ENCODE measurements around the gene TRPT1. TPM values are rescaled to one million over a fixed set of nuclear protein-coding genes. Genes with fewer than 3 reads are reported as not detected.

The TRPT1 gene
- polyA plus RNA-seq, 3 donors = 24.8 to 34.6 (median 31.6) TPM

DNA sequence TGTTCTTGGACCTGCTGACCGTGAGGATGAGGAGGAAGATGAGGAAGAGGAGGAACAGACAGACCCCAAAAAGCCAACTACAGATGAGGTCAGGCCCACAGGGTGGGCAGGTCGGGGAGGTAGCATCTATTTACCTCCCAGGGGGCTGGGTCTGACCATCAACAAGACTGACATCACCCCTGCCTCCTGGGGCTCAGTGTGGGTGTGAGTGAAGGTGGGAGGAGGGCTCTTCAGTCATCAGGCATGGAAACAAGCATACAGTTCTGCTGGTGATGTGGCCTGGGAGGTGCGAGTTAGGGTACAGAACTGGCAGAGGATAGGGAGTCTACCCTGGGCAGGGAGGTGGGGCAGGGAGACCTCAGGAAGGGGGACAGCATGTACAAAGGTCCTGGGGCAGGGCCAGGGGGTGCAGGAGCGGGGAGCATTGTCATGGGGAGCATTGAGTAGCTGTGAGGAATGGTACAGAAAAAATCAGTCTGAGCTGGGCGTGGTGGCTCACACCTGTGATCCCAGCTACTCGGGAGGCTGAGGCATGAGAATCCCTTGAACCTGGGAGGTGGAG, 34.2 kb upstream of the TRPT1 start:
- Mint-ChIP-seq H3K9me3 (peaks cover 0 to 4% (median 0%) of the 10 kb centered on the region in 7 donors), H3K4me3 (peak overlapping the region in 1 of 2 donors; percentile 54), H3K36me3 (peaks cover 63 to 89% of the 10 kb centered on the region in 2 donors), H3K4me1 (no peaks in the 10 kb centered on the region), H3K27me3 (ENCODE audit: low read depth in 3 of 3) (peaks cover 0 to 1% (median 0%) of the 10 kb centered on the region in 3 donors), H3K27ac (peak overlapping the region in 4 of 7 donors; percentile 10 to 66 (median 59))
- Histone ChIP-seq H4K20me1 (ENCODE audit: insufficient read depth, low read length) (peaks cover 7% of the 10 kb centered on the region), H3K4me2 (replicated peaks; ENCODE audit: extremely low read depth, low read length, poor library complexity, severe bottlenecking) (no peak overlapping the region), H3K4me3 (replicated peaks in 1 of 3; ENCODE audit: low read depth in 2 of 3, low read length in 3 of 3) (no peak overlapping the region), H3K9ac (ENCODE audit: insufficient read depth, low read length, poor library complexity, severe bottlenecking) (no peak overlapping the region), H3K27me3 (ENCODE audit: control insufficient read depth in 2 of 2, insufficient read depth in 2 of 2, low read length in 2 of 2) (no peaks in the 10 kb centered on the region), H3K27ac (ENCODE audit: low read depth in 1 of 2, low read length in 2 of 2) (no peak overlapping the region), H3K4me1 (ENCODE audit: control insufficient read depth in 1 of 2, insufficient read depth in 2 of 2, low read length in 2 of 2) (no peaks in the 10 kb centered on the region), H3K79me2 (ENCODE audit: insufficient read depth, low read length) (no peaks in the 10 kb centered on the region), H3K9me3 (replicated peaks in 1 of 2; ENCODE audit: control insufficient read depth in 1 of 2, insufficient read depth in 1 of 2, low read length in 2 of 2) (no peaks in the 10 kb centered on the region), H3K36me3 (replicated peaks in 1 of 2; ENCODE audit: control insufficient read depth in 1 of 2, insufficient read depth in 2 of 2, low read length in 2 of 2) (peaks cover 91 to 95% of the 10 kb centered on the region in 2 donors), H2AFZ (ENCODE audit: insufficient read depth, low read depth, low read length, poor library complexity, severe bottlenecking) (no peak overlapping the region)
- intact Hi-C loops (cut with micrococcal nuclease) = no loop called here
- WGBS (ENCODE audit: insufficient coverage) = 100% methylated on average over 3 of the region's 6 CpGs
- DNase-seq = no peak
- TF ChIP-seq, protein P1, sequence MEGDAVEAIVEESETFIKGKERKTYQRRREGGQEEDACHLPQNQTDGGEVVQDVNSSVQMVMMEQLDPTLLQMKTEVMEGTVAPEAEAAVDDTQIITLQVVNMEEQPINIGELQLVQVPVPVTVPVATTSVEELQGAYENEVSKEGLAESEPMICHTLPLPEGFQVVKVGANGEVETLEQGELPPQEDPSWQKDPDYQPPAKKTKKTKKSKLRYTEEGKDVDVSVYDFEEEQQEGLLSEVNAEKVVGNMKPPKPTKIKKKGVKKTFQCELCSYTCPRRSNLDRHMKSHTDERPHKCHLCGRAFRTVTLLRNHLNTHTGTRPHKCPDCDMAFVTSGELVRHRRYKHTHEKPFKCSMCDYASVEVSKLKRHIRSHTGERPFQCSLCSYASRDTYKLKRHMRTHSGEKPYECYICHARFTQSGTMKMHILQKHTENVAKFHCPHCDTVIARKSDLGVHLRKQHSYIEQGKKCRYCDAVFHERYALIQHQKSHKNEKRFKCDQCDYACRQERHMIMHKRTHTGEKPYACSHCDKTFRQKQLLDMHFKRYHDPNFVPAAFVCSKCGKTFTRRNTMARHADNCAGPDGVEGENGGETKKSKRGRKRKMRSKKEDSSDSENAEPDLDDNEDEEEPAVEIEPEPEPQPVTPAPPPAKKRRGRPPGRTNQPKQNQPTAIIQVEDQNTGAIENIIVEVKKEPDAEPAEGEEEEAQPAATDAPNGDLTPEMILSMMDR (IDR thresholded peaks at IDR 0.05) = no peak

DNA sequence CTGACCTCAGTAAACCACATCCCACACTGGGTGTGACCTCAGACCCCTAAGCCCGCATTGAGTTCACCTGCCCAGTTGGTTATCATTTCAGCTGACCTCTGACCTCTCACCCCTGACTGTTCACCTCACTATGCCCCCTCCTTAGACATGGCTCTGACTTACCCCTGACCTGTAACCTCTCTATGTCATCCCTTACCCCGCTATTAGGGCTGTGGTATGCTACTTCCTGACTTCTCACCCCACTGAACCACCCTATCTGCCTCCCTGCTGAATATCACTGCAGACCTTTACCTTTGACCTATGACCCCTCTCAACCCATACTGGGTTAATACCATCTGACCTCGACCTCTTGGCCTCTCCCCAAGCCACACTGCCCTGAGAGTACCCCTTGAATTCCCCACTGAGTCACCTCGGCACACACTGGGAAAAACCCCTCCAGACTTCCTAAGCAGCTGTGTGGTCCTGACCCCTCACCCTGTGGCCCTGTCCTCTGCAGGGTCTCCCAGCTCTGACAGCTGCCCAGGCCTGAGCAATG, 33.6 kb upstream of the TRPT1 start:
- 95% methylated on average over 2 of the region's 4 CpGs for WGBS (ENCODE audit: insufficient coverage)
- Histone ChIP-seq H3K27ac (ENCODE audit: low read depth in 1 of 2, low read length in 2 of 2) (no peak overlapping the region), H3K79me2 (ENCODE audit: insufficient read depth, low read length) (no peaks in the 10 kb centered on the region), H3K4me1 (ENCODE audit: control insufficient read depth in 1 of 2, insufficient read depth in 2 of 2, low read length in 2 of 2) (no peaks in the 10 kb centered on the region), H2AFZ (ENCODE audit: insufficient read depth, low read depth, low read length, poor library complexity, severe bottlenecking) (no peak overlapping the region), H3K9me3 (replicated peaks in 1 of 2; ENCODE audit: control insufficient read depth in 1 of 2, insufficient read depth in 1 of 2, low read length in 2 of 2) (no peaks in the 10 kb centered on the region), H3K36me3 (replicated peaks in 1 of 2; ENCODE audit: control insufficient read depth in 1 of 2, insufficient read depth in 2 of 2, low read length in 2 of 2) (peaks cover 92 to 96% of the 10 kb centered on the region in 2 donors), H3K27me3 (ENCODE audit: control insufficient read depth in 2 of 2, insufficient read depth in 2 of 2, low read length in 2 of 2) (no peaks in the 10 kb centered on the region), H3K4me3 (replicated peaks in 1 of 3; ENCODE audit: low read depth in 2 of 3, low read length in 3 of 3) (no peak overlapping the region), H3K4me2 (replicated peaks; ENCODE audit: extremely low read depth, low read length, poor library complexity, severe bottlenecking) (no peak overlapping the region), H4K20me1 (ENCODE audit: insufficient read depth, low read length) (peaks cover 8% of the 10 kb centered on the region), H3K9ac (ENCODE audit: insufficient read depth, low read length, poor library complexity, severe bottlenecking) (no peak overlapping the region)
- Mint-ChIP-seq H3K9me3 (peaks cover 0 to 4% (median 0%) of the 10 kb centered on the region in 7 donors), H3K27me3 (ENCODE audit: low read depth in 3 of 3) (peaks cover 0 to 1% (median 0%) of the 10 kb centered on the region in 3 donors), H3K4me3 (peak overlapping the region in 1 of 2 donors; percentile 54), H3K4me1 (no peaks in the 10 kb centered on the region), H3K27ac (peak overlapping the region in 4 of 7 donors; percentile 10 to 59 (median 17)), H3K36me3 (peaks cover 68 to 93% of the 10 kb centered on the region in 2 donors)
- peak in 1 of 3 donors; percentile 66 for DNase-seq
- intact Hi-C loops (cut with micrococcal nuclease) = no loop called here
- TF ChIP-seq, protein P1 (IDR thresholded peaks at IDR 0.05) = no peak
